Measurements from ENCODE around the gene KCNJ15. TPM values are rescaled to one million over a fixed set of nuclear protein-coding genes. Genes with fewer than 3 reads are reported as not detected.

KCNJ15 gene
- total RNA-seq, 1 donor from 2014 or later = 0.97 TPM

DNA sequence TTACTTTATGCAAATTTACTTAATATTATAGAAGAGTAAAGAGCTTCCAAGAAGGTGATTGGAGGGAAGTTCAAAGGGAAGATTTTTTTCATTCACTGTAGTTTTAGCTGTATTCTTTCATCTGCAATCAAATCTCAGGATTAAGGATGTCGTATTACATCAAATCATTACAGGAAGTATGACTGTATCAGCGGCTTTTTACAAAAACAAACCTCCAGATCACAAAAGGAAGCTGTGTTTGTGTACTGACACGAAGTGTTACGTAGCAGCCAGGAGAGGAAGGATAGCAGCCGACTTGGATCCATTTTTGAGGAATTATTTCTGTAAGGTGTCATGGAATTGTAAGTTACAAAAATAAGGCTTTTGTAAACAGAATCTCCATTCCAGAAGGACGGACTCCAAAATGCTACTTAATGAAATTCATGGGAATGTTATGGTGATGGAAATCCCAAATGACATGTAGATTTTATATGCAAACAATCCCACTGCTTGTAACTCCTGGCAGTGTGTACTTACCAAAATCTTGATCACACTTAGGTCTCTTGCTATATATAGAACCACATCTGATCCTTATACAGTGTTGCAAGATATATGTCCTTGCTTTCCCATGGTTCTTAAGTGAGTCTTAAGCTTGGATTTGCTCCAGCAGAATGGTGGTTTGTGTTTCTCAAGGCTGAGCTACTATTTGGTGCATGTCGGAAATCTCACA lies 49.8 kb downstream of the KCNJ15 start:
- Mint-ChIP-seq H3K4me1 (ENCODE audit: unreplicated experiment) (peaks cover 17% of the 10 kb centered on the region), H3K27ac (ENCODE audit: unreplicated experiment) (no peak overlapping the region), H3K36me3 (ENCODE audit: low read depth, unreplicated experiment) (no peaks in the 10 kb centered on the region), H3K27me3 (ENCODE audit: unreplicated experiment) (peaks cover 1% of the 10 kb centered on the region), H3K4me3 (ENCODE audit: unreplicated experiment) (no peak overlapping the region), H3K9me3 (ENCODE audit: unreplicated experiment) (no peaks in the 10 kb centered on the region)
- DNase-seq (ENCODE audit: low spot score) = no peak
- TF ChIP-seq, protein P1, sequence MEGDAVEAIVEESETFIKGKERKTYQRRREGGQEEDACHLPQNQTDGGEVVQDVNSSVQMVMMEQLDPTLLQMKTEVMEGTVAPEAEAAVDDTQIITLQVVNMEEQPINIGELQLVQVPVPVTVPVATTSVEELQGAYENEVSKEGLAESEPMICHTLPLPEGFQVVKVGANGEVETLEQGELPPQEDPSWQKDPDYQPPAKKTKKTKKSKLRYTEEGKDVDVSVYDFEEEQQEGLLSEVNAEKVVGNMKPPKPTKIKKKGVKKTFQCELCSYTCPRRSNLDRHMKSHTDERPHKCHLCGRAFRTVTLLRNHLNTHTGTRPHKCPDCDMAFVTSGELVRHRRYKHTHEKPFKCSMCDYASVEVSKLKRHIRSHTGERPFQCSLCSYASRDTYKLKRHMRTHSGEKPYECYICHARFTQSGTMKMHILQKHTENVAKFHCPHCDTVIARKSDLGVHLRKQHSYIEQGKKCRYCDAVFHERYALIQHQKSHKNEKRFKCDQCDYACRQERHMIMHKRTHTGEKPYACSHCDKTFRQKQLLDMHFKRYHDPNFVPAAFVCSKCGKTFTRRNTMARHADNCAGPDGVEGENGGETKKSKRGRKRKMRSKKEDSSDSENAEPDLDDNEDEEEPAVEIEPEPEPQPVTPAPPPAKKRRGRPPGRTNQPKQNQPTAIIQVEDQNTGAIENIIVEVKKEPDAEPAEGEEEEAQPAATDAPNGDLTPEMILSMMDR (IDR thresholded peaks at IDR 0.05; ENCODE audit: unreplicated experiment) = no peak

- no peak overlapping the region for H3K27ac Mint-ChIP-seq (ENCODE audit: unreplicated experiment)
- no peaks in the 10 kb centered on the region for H3K9me3 Mint-ChIP-seq (ENCODE audit: unreplicated experiment)
- DNase-seq (ENCODE audit: low spot score) = no peak
- no peaks in the 10 kb centered on the region for H3K36me3 Mint-ChIP-seq (ENCODE audit: low read depth, unreplicated experiment)
- H3K27me3 Mint-ChIP-seq (ENCODE audit: unreplicated experiment) = peaks cover 1% of the 10 kb centered on the region
- TF ChIP-seq, protein P1 (IDR thresholded peaks at IDR 0.05; ENCODE audit: unreplicated experiment) = no peak
- peaks cover 13% of the 10 kb centered on the region for H3K4me1 Mint-ChIP-seq (ENCODE audit: unreplicated experiment)
- no peak overlapping the region for H3K4me3 Mint-ChIP-seq (ENCODE audit: unreplicated experiment)
Measured at GRCh38 chr21:38307771-38308531, 51.2 kb downstream of the KCNJ15 start.

- H3K36me3 Mint-ChIP-seq (ENCODE audit: low read depth, unreplicated experiment) = peaks cover 2% of the 10 kb centered on the region
Measured at GRCh38 chr21:38308532-38309119, 51.8 kb downstream of the KCNJ15 start.

GRCh38 chr21:38310646-38311485 lies 54.1 kb downstream of the KCNJ15 start:
- TF ChIP-seq, protein P1 (IDR thresholded peaks at IDR 0.05; ENCODE audit: unreplicated experiment) = no peak
- peaks cover 7% of the 10 kb centered on the region for H3K36me3 Mint-ChIP-seq (ENCODE audit: low read depth, unreplicated experiment)
- H3K4me3 Mint-ChIP-seq (ENCODE audit: unreplicated experiment) = no peak overlapping the region
- H3K27ac Mint-ChIP-seq (ENCODE audit: unreplicated experiment) = no peak overlapping the region
- no peaks in the 10 kb centered on the region for H3K9me3 Mint-ChIP-seq (ENCODE audit: unreplicated experiment)
- peaks cover 15% of the 10 kb centered on the region for H3K4me1 Mint-ChIP-seq (ENCODE audit: unreplicated experiment)
- no peak for DNase-seq (ENCODE audit: low spot score)
- no peaks in the 10 kb centered on the region for H3K27me3 Mint-ChIP-seq (ENCODE audit: unreplicated experiment)

More at GRCh38 chr21:38308532-38309119, 51.8 kb downstream of the KCNJ15 start:
- Mint-ChIP-seq H3K4me3 (ENCODE audit: unreplicated experiment) (no peak overlapping the region), H3K27me3 (ENCODE audit: unreplicated experiment) (peaks cover 1% of the 10 kb centered on the region), H3K9me3 (ENCODE audit: unreplicated experiment) (no peaks in the 10 kb centered on the region), H3K4me1 (ENCODE audit: unreplicated experiment) (peaks cover 9% of the 10 kb centered on the region), H3K27ac (ENCODE audit: unreplicated experiment) (no peak overlapping the region)
- no peak for DNase-seq (ENCODE audit: low spot score)
- TF ChIP-seq, protein P1 (IDR thresholded peaks at IDR 0.05; ENCODE audit: unreplicated experiment) = no peak

Measured in endothelial cell (in vitro differentiated cells).